GM23338 (cell line): Measurements from ENCODE around the gene SLC18B1. TPM values are rescaled to one million over a fixed set of nuclear protein-coding genes. Genes with fewer than 3 reads are reported as not detected.

Experiments
- ATAC-seq: fragments of 200-7000 bp; cut with Tn5 transposase; 3 replicates; pipeline ENCODE4 v1.9.1; 2020
- DNase-seq: peaks from one replicate; pipeline ENCODE4 v3.0.0-alpha.2; 2015; ENCODE audit warnings: low spot score
- H2AFZ ChIP-seq: fragments of 200-600 bp; sonication (generic); 2 replicates; pipeline ENCODE4 v1.8.0; 2016; ENCODE audit warnings: antibody characterized with exemption, mild to moderate bottlenecking, moderate library complexity
- H3F3A ChIP-seq: fragments of 200-600 bp; sonication (generic); replicated peaks from 2 replicates; pipeline ENCODE4 v1.8.0; 2017; ENCODE audit warnings: antibody characterized with exemption, mixed run types, low read depth
- H3K27ac ChIP-seq: fragments of 200-600 bp; sonication (generic); 2 replicates; pipeline ENCODE4 v1.6.1; 2016; ENCODE audit warnings: low read depth
- H3K27me3 ChIP-seq: fragments of 200-600 bp; sonication (generic); 2 replicates; pipeline ENCODE4 v1.8.0; 2016; ENCODE audit warnings: mild to moderate bottlenecking, mixed run types, moderate library complexity; ENCODE audit not compliant: insufficient read depth
- H3K36me3 ChIP-seq: fragments of 200-600 bp; sonication (generic); 2 replicates; pipeline ENCODE4 v1.8.0; 2016; ENCODE audit warnings: mild to moderate bottlenecking; ENCODE audit not compliant: insufficient read depth
- H3K4me1 ChIP-seq: fragments of 200-600 bp; sonication (generic); 2 replicates; pipeline ENCODE4 v1.8.0; 2016; ENCODE audit warnings: mild to moderate bottlenecking, moderate library complexity; ENCODE audit not compliant: insufficient read depth
- H3K4me2 ChIP-seq: fragments of 200-600 bp; sonication (generic); 2 replicates; pipeline ENCODE4 v1.7.1; 2017; ENCODE audit warnings: mixed run types
- H3K4me3 ChIP-seq: fragments of 200-600 bp; sonication (generic); 2 replicates; pipeline ENCODE4 v1.6.1; 2016; ENCODE audit warnings: mixed run types
- H3K79me2 ChIP-seq: fragments of 200-600 bp; sonication (generic); replicated peaks from 2 replicates; pipeline ENCODE4 v1.8.0; 2017; ENCODE audit warnings: mild to moderate bottlenecking; ENCODE audit not compliant: insufficient read depth
- H3K9me2 ChIP-seq: fragments of 200-600 bp; sonication (generic); 2 replicates; pipeline ENCODE4 v1.8.0; 2017; ENCODE audit not compliant: insufficient read depth
- H4K20me1 ChIP-seq: fragments of 200-600 bp; sonication (generic); replicated peaks from 2 replicates; pipeline ENCODE4 v1.8.0; 2017; ENCODE audit warnings: mild to moderate bottlenecking; ENCODE audit not compliant: insufficient read depth
- H3K27ac Mint-ChIP-seq: 2 replicates; pipeline ENCODE4 v1.8.0; 2020; ENCODE audit warnings: inconsistent platforms, mild to moderate bottlenecking, moderate library complexity, mixed read lengths
- H3K27me3 Mint-ChIP-seq: 3 replicates; pipeline ENCODE4 v1.8.0; 2022; ENCODE audit warnings: low read depth, mild to moderate bottlenecking, moderate library complexity, mixed read lengths, inconsistent platforms; ENCODE audit not compliant: insufficient read depth, poor library complexity
- H3K36me3 Mint-ChIP-seq: 3 replicates; pipeline ENCODE4 v1.8.0; 2021; ENCODE audit warnings: low read depth, mild to moderate bottlenecking, inconsistent platforms, moderate library complexity, mixed read lengths
- H3K4me1 Mint-ChIP-seq: 3 replicates; pipeline ENCODE4 v1.8.0; 2020; ENCODE audit warnings: mild to moderate bottlenecking, inconsistent platforms, mixed read lengths
- H3K4me3 Mint-ChIP-seq: 3 replicates; pipeline ENCODE4 v1.8.0; 2021; ENCODE audit warnings: moderate library complexity, mild to moderate bottlenecking, inconsistent platforms, mixed read lengths
- H3K9me3 Mint-ChIP-seq: 3 replicates; pipeline ENCODE4 v1.8.0; 2020; ENCODE audit warnings: moderate library complexity, mild to moderate bottlenecking, inconsistent platforms, mixed read lengths
- CREB1 ChIP-seq: fragments of 250-450 bp; sonication (Bioruptor Pico); IDR thresholded peaks from 2 replicates; pipeline ENCODE4 v1.5.0; 2020; ENCODE audit warnings: low read depth, mild to moderate bottlenecking, moderate library complexity
- CTCF ChIP-seq, 2 experiments: fragments of 200-600 bp in 1 of 2; sonication (generic) in 1 of 2; conservative IDR thresholded peaks; 2 replicates each; pipeline versions ENCODE4 v1.5.1 to v1.6.1; 2016 to 2017; ENCODE audit warnings: antibody characterized with exemption in 2 of 2, low read depth in 2 of 2, mild to moderate bottlenecking in 2 of 2, moderate library complexity in 1 of 2
- ETS1 ChIP-seq: IDR thresholded peaks from 2 replicates; pipeline ENCODE4 v1.6.1; 2016; ENCODE audit warnings: antibody characterized with exemption
- EZH2 ChIP-seq: fragments of 200-600 bp; sonication (generic); IDR thresholded peaks from one replicate; pipeline ENCODE4 v1.8.0; 2017; ENCODE audit warnings: antibody characterized with exemption, mild to moderate bottlenecking, low read depth; ENCODE audit not compliant: unreplicated experiment
- EZH2phosphoT487 ChIP-seq: fragments of 200-600 bp; sonication (generic); IDR thresholded peaks from one replicate; pipeline ENCODE4 v1.8.1; 2018; ENCODE audit warnings: antibody characterized with exemption; ENCODE audit not compliant: unreplicated experiment
- JUNB ChIP-seq: IDR thresholded peaks from one replicate; pipeline ENCODE4 v1.6.1; 2016; ENCODE audit warnings: antibody characterized with exemption; ENCODE audit not compliant: unreplicated experiment
- NANOG ChIP-seq: IDR thresholded peaks from 2 replicates; pipeline ENCODE4 v1.6.1; 2016; ENCODE audit warnings: antibody characterized with exemption, borderline replicate concordance
- POLR2AphosphoS5 ChIP-seq: IDR thresholded peaks from 2 replicates; pipeline ENCODE4 v1.6.1; 2016; ENCODE audit warnings: antibody characterized with exemption, low read depth
- REST ChIP-seq: IDR thresholded peaks from one replicate; pipeline ENCODE4 v1.6.1; 2018; ENCODE audit warnings: antibody characterized with exemption; ENCODE audit not compliant: unreplicated experiment
- STAT1 ChIP-seq: IDR thresholded peaks from one replicate; pipeline ENCODE4 v1.6.1; 2016; ENCODE audit warnings: antibody characterized with exemption; ENCODE audit not compliant: unreplicated experiment
- ZNF114 ChIP-seq: fragments of 250-450 bp; sonication (Bioruptor Pico); IDR thresholded peaks from 2 replicates; pipeline ENCODE4 v1.5.0; 2020; ENCODE audit warnings: mild to moderate bottlenecking, moderate library complexity
- ZNF331 ChIP-seq: fragments of 250-450 bp; sonication (Bioruptor Pico); IDR thresholded peaks from 2 replicates; pipeline ENCODE4 v1.5.0; 2020; ENCODE audit warnings: low read depth, mild to moderate bottlenecking, moderate library complexity
- ZNF462 ChIP-seq: fragments of 250-450 bp; sonication (Bioruptor Pico); IDR thresholded peaks from 2 replicates; pipeline ENCODE4 v1.5.0; 2020; ENCODE audit warnings: mild to moderate bottlenecking, moderate library complexity
- polyA plus RNA-seq: library from polyadenylated mRNA; unstranded; fragments of >200 nt; fragmentation: Nextera tagmentation; extraction: Ambion mirVana; gene quantifications from 2 replicates; pipeline ENCODE4 v1.2.1, GENCODE V29; 2016
- total RNA-seq: library from RNA; depleted of rRNA; stranded (reverse); fragments of >200 nt; shearing (Covaris generic); gene quantifications from 2 replicates; pipeline ENCODE4 v1.2.3, GENCODE V29; 2014

Gene SLC18B1
- total and polyA plus RNA-seq, 2 experiments from 2014 or later = 26.4 to 37.4 TPM

GRCh38 chr6:132752255-132752654 lies 46.2 kb downstream of the SLC18B1 start:
- ATAC-seq (no peak), DNase-seq (no peak)

More at GRCh38 chr6:132752255-132752654, 46.2 kb downstream of the SLC18B1 start:
- H3K79me2 ChIP-seq = no peaks in the 10 kb centered on the region
- no peaks in the 10 kb centered on the region for H3K27me3 Mint-ChIP-seq
- no peaks in the 10 kb centered on the region for H3K36me3 Mint-ChIP-seq
- H3K4me3 Mint-ChIP-seq = no peak overlapping the region
- no peaks in the 10 kb centered on the region for H3K36me3 ChIP-seq
- no peaks in the 10 kb centered on the region for H3F3A ChIP-seq
- H3K4me1 ChIP-seq = no peaks in the 10 kb centered on the region
- no peak overlapping the region for H2AFZ ChIP-seq
- no peaks in the 10 kb centered on the region for H4K20me1 ChIP-seq
- H3K27ac Mint-ChIP-seq = no peak overlapping the region
- no peak overlapping the region for H3K4me3 ChIP-seq
- no peaks in the 10 kb centered on the region for H3K4me1 Mint-ChIP-seq
- H3K27ac ChIP-seq = no peak overlapping the region
- H3K27me3 ChIP-seq = no peaks in the 10 kb centered on the region
- H3K4me2 ChIP-seq = no peak overlapping the region
- H3K9me2 ChIP-seq = no peaks in the 10 kb centered on the region
- no peaks in the 10 kb centered on the region for H3K9me3 Mint-ChIP-seq
- no peak for TF ChIP-seq EZH2
- TF ChIP-seq POLR2AphosphoS5 = no peak
- no peak for TF ChIP-seq JUNB
- TF ChIP-seq NANOG = no peak
- TF ChIP-seq ETS1 = no peak
- TF ChIP-seq CREB1 (CRISPR knock-in tag) = no peak
- TF ChIP-seq ZNF331 (CRISPR knock-in tag) = no peak
- TF ChIP-seq CTCF (conservative IDR thresholded peaks at IDR 0.05; ENCODE audit: low read depth in 2 of 2) = no peak
- TF ChIP-seq ZNF462 (CRISPR knock-in tag) = no peak
- no peak for TF ChIP-seq REST
- TF ChIP-seq ZNF114 (CRISPR knock-in tag) = no peak
- TF ChIP-seq EZH2phosphoT487 = no peak
- no peak for TF ChIP-seq STAT1
